HEK293T (cell line): ENCODE data around the gene C1QTNF4.

Experiments used
- BHLHE40 ChIP-seq: fragments of 450-650 bp; IDR thresholded peaks from 2 replicates; pipeline ENCODE4 v1.6.1; 2016; ENCODE audit warnings: mild to moderate bottlenecking, moderate library complexity, borderline replicate concordance
- ELF4 ChIP-seq: fragments of 450-650 bp; IDR thresholded peaks from 2 replicates; pipeline ENCODE4 v1.6.1; 2017; ENCODE audit warnings: antibody characterized with exemption
- FOXA1 ChIP-seq: fragments of 450-650 bp; IDR thresholded peaks from 2 replicates; pipeline ENCODE4 v1.6.1; 2016; ENCODE audit warnings: mild to moderate bottlenecking
- FOXK2 ChIP-seq: fragments of 450-650 bp; IDR thresholded peaks from 2 replicates; pipeline ENCODE4 v1.6.1; 2016; ENCODE audit warnings: mild to moderate bottlenecking
- L3MBTL2 ChIP-seq: fragments of 450-650 bp; conservative IDR thresholded peaks from 2 replicates; pipeline ENCODE4 v1.6.1; 2016; ENCODE audit warnings: mild to moderate bottlenecking
- LEF1 ChIP-seq: fragments of 450-650 bp; IDR thresholded peaks from 2 replicates; pipeline ENCODE4 v1.6.1; 2017; ENCODE audit warnings: mild to moderate bottlenecking, borderline replicate concordance
- NFRKB ChIP-seq: fragments of 450-650 bp; IDR thresholded peaks from 2 replicates; pipeline ENCODE4 v1.6.1; 2016; ENCODE audit warnings: mild to moderate bottlenecking, moderate library complexity
- PKNOX1 ChIP-seq: fragments of 450-650 bp; IDR thresholded peaks from 2 replicates; pipeline ENCODE4 v1.6.1; 2016
- SP1 ChIP-seq: fragments of 450-650 bp; IDR thresholded peaks from 2 replicates; pipeline ENCODE4 v1.6.1; 2017
- SUZ12 ChIP-seq: fragments of 450-650 bp; IDR thresholded peaks from 2 replicates; pipeline ENCODE4 v1.6.1; 2016; ENCODE audit warnings: mild to moderate bottlenecking
- TARDBP ChIP-seq: fragments of 450-650 bp; IDR thresholded peaks from 2 replicates; pipeline ENCODE4 v1.6.1; 2016
- ZNF384 ChIP-seq: fragments of 450-650 bp; IDR thresholded peaks from 2 replicates; pipeline ENCODE4 v1.6.1; 2016

GRCh38 chr11:47631473-47631872 lies 37.3 kb upstream of the C1QTNF4 start:
- TF ChIP-seq SUZ12 (no peak), TARDBP (no peak), NFRKB (no peak), ELF4 (no peak), FOXA1 (no peak), SP1 (no peak), PKNOX1 (no peak), L3MBTL2 (no peak), FOXK2 (no peak), ZNF384 (no peak), BHLHE40 (no peak), LEF1 (no peak)
